SK-N-MC (cell line): ENCODE measurements around the gene PRKCI.
A peak's percentile ranks its signal among the peaks of the same experiment; 100 is the strongest.

ENCODE experiments used
- DNase-seq: peaks from one replicate; pipeline ENCODE4 v3.0.0-alpha.2; 2011; ENCODE audit warnings: low read depth, low spot score
- H3K27ac ChIP-seq: fragments of 200-600 bp; sonication (generic); 2 replicates; pipeline ENCODE4 v1.5.1; 2016; ENCODE audit warnings: mixed run types
- H3K36me3 ChIP-seq: fragments of 200-600 bp; sonication (generic); 2 replicates; pipeline ENCODE4 v1.6.1; 2017; ENCODE audit warnings: antibody characterized with exemption, low read length, mixed read lengths; ENCODE audit not compliant: insufficient read depth
- H3K4me3 ChIP-seq: fragments of 200-600 bp; sonication (generic); 2 replicates; pipeline ENCODE4 v1.5.1; 2016
- H3K9ac ChIP-seq: fragments of 200-600 bp; sonication (generic); 2 replicates; pipeline ENCODE4 v1.8.0; 2017; ENCODE audit warnings: mixed run types, mixed read lengths; ENCODE audit not compliant: insufficient read length
- H3K9me3 ChIP-seq: fragments of 200-600 bp; sonication (generic); 2 replicates; pipeline ENCODE4 v1.6.1; 2017; ENCODE audit warnings: low read depth, mild to moderate bottlenecking, antibody characterized with exemption, low read length, moderate library complexity, mixed read lengths
- EZH2 ChIP-seq: fragments of 200-600 bp; sonication (generic); IDR thresholded peaks from one replicate; pipeline ENCODE4 v1.6.1; 2017; ENCODE audit warnings: antibody characterized with exemption
- FOXP2 ChIP-seq: optimal IDR thresholded peaks from 2 replicates; pipeline ENCODE3; 2011; ENCODE audit warnings: mild to moderate bottlenecking, moderate library complexity; ENCODE audit not compliant: insufficient read depth; ENCODE audit errors: extremely low read length, control extremely low read depth
- POLR2AphosphoS5 ChIP-seq: IDR thresholded peaks from 2 replicates; pipeline ENCODE4 v1.6.1; 2012; ENCODE audit warnings: mild to moderate bottlenecking, low read depth, low read length, borderline replicate concordance

The PRKCI gene

GRCh38 chr3:170219850-170220249 is 2.4 kb upstream of the PRKCI start:
- DNase-seq = no peak
- no peak overlapping the region for H3K27ac ChIP-seq
- no peaks in the 10 kb centered on the region; the same call in 1 of the 2 replicates for H3K36me3 ChIP-seq
- H3K4me3 ChIP-seq = no peak overlapping the region
- no peak for TF ChIP-seq EZH2
- TF ChIP-seq FOXP2 = no peak
- no peak for TF ChIP-seq POLR2AphosphoS5
- H3K9me3 ChIP-seq = peaks cover 3% of the 10 kb centered on the region; the same call in 1 of the 2 replicates
- H3K9ac ChIP-seq = no peak overlapping the region

- H3K4me3 ChIP-seq = no peak overlapping the region
- H3K9ac ChIP-seq = no peak overlapping the region
- DNase-seq = no peak
- H3K36me3 ChIP-seq = no peaks in the 10 kb centered on the region; the same call in 1 of the 2 replicates
- TF ChIP-seq FOXP2 (no peak), POLR2AphosphoS5 (no peak), EZH2 (no peak)
- peaks cover 3% of the 10 kb centered on the region; the same call in 1 of the 2 replicates for H3K9me3 ChIP-seq
- H3K27ac ChIP-seq = no peak overlapping the region
Measured at GRCh38 chr3:170220871-170221270, 1.4 kb upstream of the PRKCI start.

GRCh38 chr3:170222647-170223541 is 670 bp downstream of the PRKCI start:
- no peak for TF ChIP-seq EZH2
- no peak for TF ChIP-seq POLR2AphosphoS5
- TF ChIP-seq FOXP2 = no peak
- H3K27ac ChIP-seq = peak overlapping the region; percentile 15
- peak overlapping the region; percentile 94 for H3K9ac ChIP-seq
- H3K36me3 ChIP-seq = no peaks in the 10 kb centered on the region; the same call in 1 of the 2 replicates
- H3K9me3 ChIP-seq = no peaks in the 10 kb centered on the region
- H3K4me3 ChIP-seq = peak overlapping the region; percentile 88
- no peak for DNase-seq

DNA sequence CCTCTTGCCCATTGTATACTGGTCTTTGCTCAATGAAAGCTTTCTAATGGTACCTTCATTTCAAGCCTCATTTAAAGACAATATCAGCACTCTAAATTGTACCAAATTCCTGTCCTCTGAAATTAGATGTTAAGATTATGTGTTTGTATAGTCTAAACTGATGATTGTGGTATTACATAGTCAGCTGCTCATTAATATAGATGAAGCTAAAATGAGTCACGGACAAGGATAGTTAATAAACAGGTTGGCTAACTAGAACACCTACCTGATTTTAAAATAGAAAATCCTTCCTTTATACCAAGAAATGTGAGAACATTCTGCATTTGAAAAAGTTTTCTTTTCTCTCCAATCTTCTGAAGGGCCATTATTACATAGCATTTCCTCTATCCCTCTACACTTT is 2.9 kb downstream of the PRKCI start:
- H3K27ac ChIP-seq = no peak overlapping the region
- no peak for TF ChIP-seq FOXP2
- DNase-seq = no peak

DNA sequence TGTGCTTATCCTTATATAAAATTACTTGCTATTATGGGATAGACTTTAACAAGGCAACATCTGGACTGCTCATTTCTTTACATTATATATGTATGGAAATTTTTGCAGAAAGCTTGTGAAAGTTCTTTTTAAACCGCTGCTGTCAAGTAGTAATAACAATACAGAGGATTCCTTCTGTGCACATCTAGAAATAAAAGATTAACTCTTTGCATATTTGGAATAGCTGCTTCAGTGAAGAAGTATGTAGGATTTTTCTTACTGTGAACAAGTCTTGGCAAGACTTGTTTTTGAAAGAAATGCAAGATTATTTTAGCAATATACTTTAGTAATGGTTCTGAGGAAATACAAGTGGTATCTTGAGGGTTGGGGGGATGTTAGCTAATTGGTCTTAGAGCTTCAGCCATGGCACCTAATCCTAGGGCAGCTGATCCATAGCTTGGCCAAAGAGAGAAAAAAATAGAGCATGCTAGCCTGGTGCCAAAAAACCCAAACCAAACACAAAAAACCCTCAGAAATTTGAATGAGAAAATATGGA is 4.3 kb downstream of the PRKCI start:
- H3K9me3 ChIP-seq = no peaks in the 10 kb centered on the region
- H3K4me3 ChIP-seq = no peak overlapping the region
- DNase-seq = no peak
- peak overlapping the region; percentile 26; the same call in 1 of the 2 replicates for H3K27ac ChIP-seq
- no peak for TF ChIP-seq FOXP2
- no peak for TF ChIP-seq POLR2AphosphoS5
- TF ChIP-seq EZH2 = no peak
- no peaks in the 10 kb centered on the region; the same call in 1 of the 2 replicates for H3K36me3 ChIP-seq
- no peak overlapping the region for H3K9ac ChIP-seq

More for the DNA sequence above, 2.9 kb downstream of the PRKCI start:
- H3K36me3 ChIP-seq = no peaks in the 10 kb centered on the region; the same call in 1 of the 2 replicates
- no peak overlapping the region for H3K9ac ChIP-seq
- no peaks in the 10 kb centered on the region for H3K9me3 ChIP-seq
- H3K4me3 ChIP-seq = no peak overlapping the region

GRCh38 chr3:170228093-170228766 is 6.0 kb downstream of the PRKCI start:
- no peaks in the 10 kb centered on the region for H3K9me3 ChIP-seq
- H3K4me3 ChIP-seq = no peak overlapping the region
- H3K36me3 ChIP-seq = no peaks in the 10 kb centered on the region; the same call in 1 of the 2 replicates
- H3K9ac ChIP-seq = no peak overlapping the region
- TF ChIP-seq FOXP2 (no peak), POLR2AphosphoS5 (no peak), EZH2 (no peak)
- no peak overlapping the region for H3K27ac ChIP-seq
- no peak for DNase-seq

GRCh38 chr3:170232266-170232665 is 10.0 kb downstream of the PRKCI start:
- no peak overlapping the region for H3K9ac ChIP-seq
- H3K4me3 ChIP-seq = no peak overlapping the region
- H3K27ac ChIP-seq = peak overlapping the region; percentile 53; the same call in 1 of the 2 replicates
- peaks cover 9% of the 10 kb centered on the region for H3K36me3 ChIP-seq
- H3K9me3 ChIP-seq = no peaks in the 10 kb centered on the region
- no peak for TF ChIP-seq FOXP2
- no peak for TF ChIP-seq POLR2AphosphoS5
- no peak for TF ChIP-seq EZH2
- DNase-seq = no peak

DNA sequence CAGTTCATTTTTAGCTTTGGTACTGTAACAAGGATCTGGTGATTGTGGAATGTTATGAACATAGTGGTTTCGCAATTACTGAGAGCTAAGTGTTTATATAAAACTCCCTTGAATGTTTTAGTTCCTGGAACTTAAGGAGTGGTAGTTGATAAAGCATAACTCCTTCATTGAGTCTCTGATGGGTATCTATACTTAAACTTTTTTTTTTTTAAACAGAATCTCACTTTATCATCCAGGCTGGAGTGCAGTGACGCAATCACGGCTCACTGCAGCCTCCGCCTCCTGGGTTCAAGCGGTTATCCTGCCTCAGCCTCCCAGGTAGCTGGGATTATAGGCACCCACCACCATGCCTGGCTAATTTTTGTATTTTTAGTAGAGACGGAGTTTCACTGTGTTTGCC is 11.3 kb downstream of the PRKCI start:
- Histone ChIP-seq H3K9me3 (no peaks in the 10 kb centered on the region), H3K9ac (no peak overlapping the region), H3K36me3 (peaks cover 9% of the 10 kb centered on the region), H3K27ac (peak overlapping the region; percentile 53), H3K4me3 (no peak overlapping the region)
- peak; percentile 75 for DNase-seq
- no peak for TF ChIP-seq EZH2
- TF ChIP-seq FOXP2 = no peak
- TF ChIP-seq POLR2AphosphoS5 = no peak
